Activated CD4-positive, alpha-beta T cell treated with anti-CD3 and anti-CD28 coated beads for 4 hours (primary cell): Measurements from ENCODE around the gene DACH2.
"Not testable (repeated sequence)": the region's sequence is repeated elsewhere in the genome, so short reads cannot be mapped to it uniquely, and the experiment has no call there.

Experiments
- DNase-seq, 2 donors: peaks; one replicate each; pipeline ENCODE4 v3.0.0-alpha.2; 2020

DACH2 gene

DNA sequence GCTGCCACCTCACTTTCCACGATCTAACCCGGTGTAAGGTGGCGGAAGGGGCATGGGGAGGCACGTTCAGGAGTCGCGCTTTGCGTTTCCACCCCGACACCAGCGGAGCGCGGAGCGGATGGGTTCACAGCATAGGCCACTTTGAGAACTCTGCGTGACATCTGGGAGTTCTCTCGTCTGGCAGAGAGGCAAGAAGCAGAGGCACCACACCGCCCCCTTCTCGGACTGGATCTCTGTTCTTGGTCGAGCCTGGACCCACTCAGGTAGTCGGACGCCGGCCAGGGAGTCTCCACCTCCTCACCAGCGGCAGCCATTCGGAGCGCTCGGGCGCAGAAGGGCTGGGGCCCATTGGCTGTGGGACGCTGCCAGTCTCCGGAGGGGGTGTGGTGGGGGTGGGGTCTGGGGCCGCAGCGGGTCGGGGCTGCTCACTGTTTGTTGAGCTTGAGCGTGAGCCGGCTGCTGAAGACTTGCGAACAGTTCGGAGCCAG, at the start of gene DACH2:
TSS of gene DACH2 (plus strand) at position 428 of the 488 bp plus-strand sequence.
- DNase-seq, result peak; percentile 7 to 26

DNA sequence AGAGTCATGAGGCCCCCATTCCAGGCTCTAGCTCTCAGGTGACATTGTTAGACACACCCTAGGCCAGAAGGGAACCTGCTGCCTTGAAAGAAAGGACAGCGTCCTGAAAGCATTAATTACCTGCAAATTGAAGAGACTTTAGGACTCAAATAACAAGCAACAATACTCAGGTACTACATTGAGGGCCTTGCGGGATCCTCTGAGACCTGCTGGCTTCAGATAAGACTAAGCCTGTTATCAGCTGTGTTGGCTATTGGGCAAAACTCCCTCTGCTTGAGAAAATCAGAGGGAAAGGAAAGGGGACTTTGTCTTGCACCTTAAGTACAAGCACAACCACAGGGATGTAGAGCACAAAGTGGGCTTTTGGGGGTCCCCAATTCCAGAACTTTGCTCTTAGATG, 45.9 kb upstream of the DACH2 start:
- no peak for DNase-seq

GRCh38 chrX:86103061-86103460, 45.2 kb upstream of the DACH2 start:
- no peak for DNase-seq

DNA sequence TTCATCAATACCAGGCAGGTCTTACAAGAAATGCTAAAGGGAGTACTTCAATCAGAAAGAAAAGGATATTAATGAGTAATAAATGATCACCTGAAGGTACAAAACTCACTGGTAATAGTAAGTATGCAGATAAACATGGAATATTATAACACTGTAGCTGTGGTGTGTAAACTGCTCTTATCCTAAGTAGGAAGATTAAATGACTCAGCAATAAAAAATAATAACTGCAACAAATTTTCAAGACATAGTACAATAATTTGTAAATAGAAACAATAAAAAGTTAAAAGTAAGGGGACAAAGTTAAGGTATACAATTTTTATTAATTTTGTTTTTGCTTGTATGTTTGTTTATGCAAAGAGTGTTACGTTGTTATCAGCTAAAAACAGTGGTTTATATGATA, 43.7 kb upstream of the DACH2 start:
- no peak for DNase-seq

DNA sequence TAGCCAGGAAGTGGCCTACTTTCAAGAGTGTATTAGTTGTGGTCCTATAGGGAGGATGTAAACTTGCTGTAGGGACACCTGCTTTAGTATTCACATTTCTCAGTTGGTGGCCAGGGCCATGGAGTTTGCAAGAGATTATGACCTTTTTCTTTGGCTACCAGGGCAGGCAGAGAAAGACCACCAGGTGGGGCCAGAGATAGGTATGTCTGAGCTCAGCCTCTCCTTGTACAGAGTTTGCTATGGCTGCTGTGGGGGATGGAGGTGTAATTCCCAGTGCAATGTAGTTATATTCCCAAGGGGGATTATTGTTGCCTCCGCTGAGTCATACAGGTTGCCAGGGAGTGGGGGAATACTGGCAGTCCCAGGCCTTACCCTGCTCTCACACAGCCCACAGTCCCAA, 26.3 kb upstream of the DACH2 start:
- no peak for DNase-seq

DNA sequence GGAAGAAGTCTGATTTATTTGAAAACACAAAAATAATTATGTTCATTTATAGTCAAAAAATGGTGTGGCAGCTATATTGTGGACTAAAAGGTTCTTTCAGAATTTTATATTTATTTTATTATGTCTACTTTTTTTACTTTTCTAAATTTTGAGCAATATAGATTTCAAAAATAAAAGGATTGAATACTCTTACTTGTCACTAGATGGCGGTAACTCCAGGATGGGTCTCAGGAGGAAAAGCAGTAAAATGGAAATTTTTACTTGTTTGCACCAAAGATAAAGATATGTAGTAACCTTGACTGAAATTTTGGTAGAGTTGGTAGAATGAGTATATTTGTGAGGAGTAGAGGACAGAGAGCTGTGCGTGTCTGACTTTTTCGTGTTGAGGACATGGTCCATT, 14.5 kb upstream of the DACH2 start:
- DNase-seq, result no peak

DNA sequence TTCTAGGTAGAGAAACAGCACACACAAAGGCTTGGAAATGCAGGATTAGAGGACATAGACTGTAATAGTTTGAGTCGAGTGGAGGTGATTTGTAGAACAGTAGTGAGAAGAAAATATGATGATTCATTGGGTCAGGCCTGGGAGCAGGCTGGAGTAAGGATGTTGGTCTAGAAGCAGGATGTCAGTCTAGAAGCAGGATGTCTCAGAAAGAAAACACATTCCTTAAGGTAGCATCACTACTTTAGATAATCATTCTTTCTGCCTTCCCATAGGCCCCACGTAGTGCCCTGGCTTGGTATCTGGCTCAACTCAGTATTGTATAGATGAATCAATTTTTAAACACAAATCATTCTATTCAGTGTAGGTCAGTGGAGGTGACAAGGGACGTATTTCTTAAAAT, 11.2 kb upstream of the DACH2 start:
- no peak for DNase-seq

- DNase-seq, result no peak
Observed at GRCh38 chrX:86141786-86142185, 6.5 kb upstream of the DACH2 start.

- no peak for DNase-seq
Observed at GRCh38 chrX:86146102-86146501, 2.1 kb upstream of the DACH2 start.

DNA sequence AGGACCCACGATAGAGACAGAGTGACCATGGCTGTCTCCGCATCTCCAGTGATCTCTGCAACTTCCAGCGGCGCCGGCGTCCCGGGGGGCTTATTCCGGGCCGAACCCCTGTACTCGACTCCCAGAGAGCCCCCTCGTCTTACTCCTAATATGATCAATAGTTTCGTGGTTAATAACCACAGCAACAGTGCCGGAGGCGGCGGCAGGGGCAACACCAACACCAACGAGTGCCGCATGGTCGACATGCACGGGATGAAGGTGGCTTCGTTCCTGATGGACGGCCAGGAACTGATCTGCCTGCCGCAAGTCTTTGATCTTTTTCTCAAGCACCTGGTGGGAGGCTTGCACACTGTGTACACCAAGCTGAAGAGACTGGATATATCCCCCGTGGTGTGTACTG, 343 bp downstream of the DACH2 start:
- no peak for DNase-seq

GRCh38 chrX:86149119-86149518, 868 bp downstream of the DACH2 start:
- DNase-seq, result no peak

DNA sequence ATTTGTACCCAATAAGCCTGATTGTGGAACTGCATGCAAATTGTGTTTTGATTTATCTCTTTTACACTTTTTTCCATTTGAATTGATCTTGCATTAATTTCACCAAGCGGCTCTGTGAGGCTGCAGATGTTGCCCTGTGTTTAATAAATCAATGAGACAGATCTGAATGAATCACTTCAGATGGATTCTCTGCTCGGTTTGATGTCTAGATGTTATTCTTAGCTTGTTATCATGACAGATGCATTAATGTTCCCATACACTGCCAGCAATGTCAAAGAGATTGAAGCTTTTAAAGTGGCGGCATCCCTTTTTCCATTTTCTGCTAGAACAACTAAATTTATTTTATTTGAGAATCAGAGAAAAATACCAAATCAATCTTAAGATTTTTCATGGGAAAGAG, 6.3 kb downstream of the DACH2 start:
- no peak for DNase-seq

- DNase-seq, result no peak
Observed at GRCh38 chrX:86171366-86171765, 23.1 kb downstream of the DACH2 start.

- no peak for DNase-seq
Observed at GRCh38 chrX:86178906-86179305, 30.7 kb downstream of the DACH2 start.

GRCh38 chrX:86181325-86181724, 33.1 kb downstream of the DACH2 start:
- not testable (repeated sequence) for DNase-seq

DNA sequence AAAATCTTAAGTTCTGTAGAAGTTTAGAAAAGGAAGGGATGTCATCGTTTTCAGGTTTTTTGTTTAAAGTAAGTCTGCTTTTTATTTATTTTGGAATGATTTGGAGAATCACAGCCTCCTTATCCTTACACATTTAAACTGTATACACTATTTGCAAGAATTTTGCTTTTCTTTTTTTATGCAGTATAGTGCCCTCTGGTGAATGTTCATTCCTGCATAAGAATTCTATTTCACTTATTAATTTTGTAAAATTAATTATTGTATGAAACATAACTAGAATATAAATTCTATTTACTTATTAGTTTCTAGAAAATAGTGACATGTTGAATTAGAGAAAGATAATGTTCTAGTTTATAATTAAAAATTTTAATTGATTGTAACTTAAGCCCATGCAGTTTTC, 44.6 kb downstream of the DACH2 start:
- DNase-seq, result no peak

DNA sequence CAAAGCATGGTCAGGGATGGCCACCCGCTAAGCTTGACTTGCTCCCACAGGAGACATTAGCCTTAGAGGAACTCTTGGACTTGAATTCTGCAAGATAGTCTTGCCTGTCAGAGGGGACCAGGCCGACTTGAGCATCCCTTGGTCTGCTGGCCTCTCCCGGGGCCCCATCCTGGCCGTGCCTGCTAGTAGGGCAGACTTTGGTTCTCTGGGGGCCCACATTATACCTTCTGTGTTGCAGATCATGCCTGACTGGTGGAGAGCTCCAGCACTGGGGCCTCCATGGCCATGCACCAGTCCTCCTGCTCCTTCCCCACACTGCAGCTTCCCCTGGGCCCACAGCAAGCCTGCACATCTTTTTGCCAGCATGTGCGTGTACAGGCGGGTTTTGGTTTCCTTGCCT, 46.5 kb downstream of the DACH2 start:
- no peak for DNase-seq

DNA sequence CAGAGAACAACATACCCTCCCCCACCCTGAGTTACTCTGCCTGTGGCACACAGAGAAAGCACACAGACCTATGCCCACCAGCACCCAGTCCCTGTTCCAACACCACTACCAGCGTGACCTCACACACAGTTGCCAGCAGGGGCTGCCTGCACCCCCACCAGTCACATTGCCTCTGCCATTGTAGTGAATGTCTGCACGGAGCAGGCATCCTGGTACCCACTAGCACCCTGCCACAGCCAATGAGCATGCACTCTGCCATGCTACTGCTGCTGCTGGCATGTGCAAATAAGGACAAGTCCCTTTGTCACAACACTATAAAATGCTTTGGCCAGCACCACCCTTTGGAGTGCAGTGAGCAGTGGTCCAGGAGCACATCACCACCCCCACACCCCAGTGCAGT, 47.1 kb downstream of the DACH2 start:
- no peak for DNase-seq

GRCh38 chrX:86197815-86198214, 49.6 kb downstream of the DACH2 start:
- DNase-seq, result no peak

GRCh38 chrX:86210772-86211171, 62.5 kb downstream of the DACH2 start:
- DNase-seq, result no peak

- no peak for DNase-seq
Observed at GRCh38 chrX:86215260-86215659, 67.0 kb downstream of the DACH2 start.

DNA sequence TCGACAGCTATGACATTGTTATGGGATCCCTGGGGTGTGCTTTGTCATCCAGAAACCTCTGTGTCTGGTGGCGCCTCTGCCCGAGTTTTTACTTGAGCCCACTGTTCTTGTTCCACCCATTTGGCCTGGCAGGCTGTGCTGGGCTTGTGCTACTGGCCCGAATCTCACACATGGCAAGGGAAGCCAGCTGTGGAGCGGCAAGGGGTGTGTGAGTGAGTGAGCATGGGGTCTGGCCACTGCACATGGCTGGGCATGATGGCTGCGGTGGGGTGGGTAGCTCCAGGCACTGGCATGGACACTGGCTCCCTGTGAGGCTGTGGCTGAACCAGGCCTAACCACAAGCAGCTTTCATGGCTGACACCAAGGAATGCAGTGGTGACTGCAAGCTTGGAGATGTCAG, 89.2 kb downstream of the DACH2 start:
- DNase-seq, result no peak

- DNase-seq, result no peak
Observed at GRCh38 chrX:86241547-86241946, 93.3 kb downstream of the DACH2 start.

GRCh38 chrX:86263526-86263925, 115.3 kb downstream of the DACH2 start:
- DNase-seq, result no peak

GRCh38 chrX:86295293-86295692, 147.0 kb downstream of the DACH2 start:
- DNase-seq, result no peak

DNA sequence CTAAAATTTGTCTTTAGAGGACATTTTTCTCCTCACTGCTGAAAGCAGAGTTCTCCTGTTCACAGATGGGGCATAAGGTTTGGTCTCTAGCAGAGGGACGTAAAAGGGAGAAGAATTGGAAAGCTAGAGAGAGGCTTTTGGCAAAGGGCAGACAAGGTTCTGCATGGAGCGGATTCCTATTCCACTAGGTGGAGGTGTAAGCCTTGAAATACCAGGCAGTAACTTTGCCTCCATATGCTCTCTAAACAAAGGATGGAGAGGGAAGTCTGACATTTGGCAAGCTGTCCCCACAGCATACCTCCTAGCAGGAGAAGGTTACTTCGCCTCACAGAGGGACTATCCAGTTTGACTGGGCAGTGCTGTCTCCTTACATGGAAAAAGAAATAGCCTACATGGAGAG, 174.7 kb downstream of the DACH2 start:
- DNase-seq, result no peak
